ENCODE measurements around the gene RAB7A.

Gene RAB7A

DNA sequence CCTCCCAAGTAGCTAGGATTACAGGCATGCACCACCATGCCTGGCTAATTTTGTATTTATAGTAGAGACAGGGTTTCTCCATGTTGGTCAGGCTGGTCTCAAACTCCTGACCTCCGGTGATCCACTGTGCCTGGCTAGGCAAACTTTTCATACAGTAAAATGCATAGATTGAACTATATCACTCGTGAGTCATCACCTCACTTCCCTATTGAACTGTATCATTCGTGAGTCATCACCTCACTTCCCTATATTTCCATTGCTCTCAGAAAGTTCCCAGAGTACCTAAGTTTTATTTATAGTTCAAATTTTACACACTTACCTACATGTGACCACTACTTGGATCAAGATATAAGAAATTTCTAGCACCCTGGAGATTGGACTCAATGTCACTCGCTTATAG is 79.8 kb downstream of the RAB7A start:
- Histone ChIP-seq H3K9ac (ENCODE audit: low read length) (no peak overlapping the region), H3K9me3 (ENCODE audit: control insufficient read depth, insufficient read depth, low read depth, low read length) (no peaks in the 10 kb centered on the region), H3K27me3 (ENCODE audit: control insufficient read depth, insufficient read depth, low read length) (no peaks in the 10 kb centered on the region), H3K4me3 (ENCODE audit: low read depth, low read length) (no peak overlapping the region), H3K4me1 (ENCODE audit: control insufficient read depth, insufficient read depth, low read length) (peaks cover 11% of the 10 kb centered on the region; the same call in 1 of the 2 replicates), H3K27ac (ENCODE audit: low read depth, low read length) (no peak overlapping the region), H3K36me3 (ENCODE audit: control insufficient read depth, insufficient read depth, low read length) (peaks cover 64% of the 10 kb centered on the region)

DNA sequence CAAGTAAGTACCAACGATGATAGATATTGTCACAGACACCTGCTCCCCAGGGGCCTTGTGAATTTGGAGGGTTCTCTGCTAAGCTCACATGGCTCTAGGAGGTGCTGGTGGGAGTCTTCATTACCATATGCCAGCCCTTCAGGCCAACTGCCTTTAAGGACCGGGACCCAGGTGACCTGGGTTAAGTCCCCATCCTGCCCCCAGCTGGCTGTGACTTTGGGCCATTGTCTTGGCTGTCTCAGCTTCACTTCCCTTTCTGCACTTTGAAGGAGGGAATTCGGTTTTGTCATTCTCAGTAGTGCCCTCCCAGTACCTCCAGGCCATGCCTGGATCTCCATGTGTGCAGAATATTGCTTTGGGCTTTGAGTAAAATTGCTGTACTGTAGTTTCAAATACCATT is 80.6 kb downstream of the RAB7A start:
- H3K36me3 ChIP-seq (ENCODE audit: control insufficient read depth, insufficient read depth, low read length), result peaks cover 64% of the 10 kb centered on the region

DNA sequence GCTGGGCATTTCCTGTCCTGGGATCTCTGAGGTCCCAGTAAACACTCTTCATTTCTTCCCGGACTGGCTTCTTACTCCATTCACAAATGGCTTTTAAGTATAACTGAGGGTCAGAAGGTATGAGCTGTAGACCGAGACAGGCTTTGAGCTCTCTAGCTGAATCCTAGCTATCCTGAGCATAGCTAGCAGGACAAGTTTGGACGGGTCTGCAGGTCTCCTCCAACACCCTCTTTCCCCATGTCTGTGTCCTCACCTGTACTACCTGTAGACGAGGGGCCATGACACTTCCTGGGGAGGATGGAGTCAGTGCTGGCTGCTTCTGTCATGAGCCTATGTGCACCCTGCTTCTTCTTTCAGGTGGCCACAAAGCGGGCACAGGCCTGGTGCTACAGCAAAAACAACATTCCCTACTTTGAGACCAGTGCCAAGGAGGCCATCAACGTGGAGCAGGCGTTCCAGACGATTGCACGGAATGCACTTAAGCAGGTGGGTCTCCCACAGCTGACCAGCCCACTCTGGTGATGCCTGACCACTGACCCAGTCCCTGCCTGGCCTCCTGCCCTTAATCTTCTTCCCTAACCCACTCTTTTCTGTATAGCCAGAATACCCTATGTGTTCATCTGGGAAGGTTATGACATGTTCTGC is 81.3 kb downstream of the RAB7A start:
- Histone ChIP-seq H3K27me3 (ENCODE audit: control insufficient read depth, insufficient read depth, low read length) (no peaks in the 10 kb centered on the region), H3K27ac (ENCODE audit: low read depth, low read length) (no peak overlapping the region), H3K4me3 (ENCODE audit: low read depth, low read length) (no peak overlapping the region), H3K9ac (ENCODE audit: low read length) (no peak overlapping the region), H3K36me3 (ENCODE audit: control insufficient read depth, insufficient read depth, low read length) (peaks cover 68% of the 10 kb centered on the region), H3K4me1 (ENCODE audit: control insufficient read depth, insufficient read depth, low read length) (peaks cover 11% of the 10 kb centered on the region; the same call in 1 of the 2 replicates), H3K9me3 (ENCODE audit: control insufficient read depth, insufficient read depth, low read depth, low read length) (no peaks in the 10 kb centered on the region)

More for the DNA sequence above, 80.6 kb downstream of the RAB7A start:
- H3K9me3 ChIP-seq (ENCODE audit: control insufficient read depth, insufficient read depth, low read depth, low read length), result no peaks in the 10 kb centered on the region
- no peaks in the 10 kb centered on the region for H3K27me3 ChIP-seq (ENCODE audit: control insufficient read depth, insufficient read depth, low read length)
- no peak overlapping the region for H3K4me3 ChIP-seq (ENCODE audit: low read depth, low read length)
- peaks cover 11% of the 10 kb centered on the region; the same call in 1 of the 2 replicates for H3K4me1 ChIP-seq (ENCODE audit: control insufficient read depth, insufficient read depth, low read length)
- H3K27ac ChIP-seq (ENCODE audit: low read depth, low read length), result no peak overlapping the region
- H3K9ac ChIP-seq (ENCODE audit: low read length), result no peak overlapping the region

DNA sequence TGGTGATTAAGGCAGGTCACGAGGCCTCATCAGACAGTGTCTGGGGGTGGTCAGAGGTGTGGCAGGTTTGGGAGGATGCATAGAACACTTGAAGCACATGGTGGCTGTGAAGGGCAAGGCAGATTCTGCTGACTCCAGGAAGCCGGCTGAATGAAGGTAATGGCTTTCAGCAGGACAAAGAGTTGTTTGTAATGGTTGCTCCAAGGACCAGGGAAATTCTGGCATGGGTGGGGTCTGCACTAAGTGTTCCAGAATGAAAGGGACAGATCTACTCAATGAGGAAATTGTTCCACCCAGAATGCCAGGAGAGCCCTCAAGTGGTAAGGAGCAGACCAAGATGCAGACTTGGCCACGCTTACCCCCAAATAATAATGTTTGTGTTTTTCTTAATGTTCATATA is 82.7 kb downstream of the RAB7A start:
- no peaks in the 10 kb centered on the region for H3K27me3 ChIP-seq (ENCODE audit: control insufficient read depth, insufficient read depth, low read length)
- H3K9ac ChIP-seq (ENCODE audit: low read length), result no peak overlapping the region
- no peaks in the 10 kb centered on the region for H3K9me3 ChIP-seq (ENCODE audit: control insufficient read depth, insufficient read depth, low read depth, low read length)
- H3K27ac ChIP-seq (ENCODE audit: low read depth, low read length), result no peak overlapping the region
- H3K4me1 ChIP-seq (ENCODE audit: control insufficient read depth, insufficient read depth, low read length), result peaks cover 6% of the 10 kb centered on the region; the same call in 1 of the 2 replicates
- H3K36me3 ChIP-seq (ENCODE audit: control insufficient read depth, insufficient read depth, low read length), result peaks cover 82% of the 10 kb centered on the region
- H3K4me3 ChIP-seq (ENCODE audit: low read depth, low read length), result no peak overlapping the region

DNA sequence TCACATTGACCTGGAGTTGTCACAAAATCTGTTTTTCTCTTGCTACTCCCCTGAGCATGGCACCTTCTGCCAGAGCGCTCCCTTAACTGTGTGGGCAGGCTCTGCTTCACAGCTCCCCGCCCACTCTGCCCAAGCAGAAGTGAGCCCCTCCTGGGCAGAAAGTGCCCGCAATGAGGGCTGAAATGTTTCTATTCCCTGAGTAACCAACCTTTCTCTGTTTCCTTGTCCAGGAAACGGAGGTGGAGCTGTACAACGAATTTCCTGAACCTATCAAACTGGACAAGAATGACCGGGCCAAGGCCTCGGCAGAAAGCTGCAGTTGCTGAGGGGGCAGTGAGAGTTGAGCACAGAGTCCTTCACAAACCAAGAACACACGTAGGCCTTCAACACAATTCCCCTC is 87.1 kb downstream of the RAB7A start:
- Histone ChIP-seq H3K9ac (ENCODE audit: low read length) (no peak overlapping the region), H3K27me3 (ENCODE audit: control insufficient read depth, insufficient read depth, low read length) (no peaks in the 10 kb centered on the region), H3K4me1 (ENCODE audit: control insufficient read depth, insufficient read depth, low read length) (no peaks in the 10 kb centered on the region), H3K4me3 (ENCODE audit: low read depth, low read length) (no peak overlapping the region), H3K36me3 (ENCODE audit: control insufficient read depth, insufficient read depth, low read length) (peaks cover 89% of the 10 kb centered on the region), H3K27ac (ENCODE audit: low read depth, low read length) (no peak overlapping the region), H3K9me3 (ENCODE audit: control insufficient read depth, insufficient read depth, low read depth, low read length) (no peaks in the 10 kb centered on the region)

DNA sequence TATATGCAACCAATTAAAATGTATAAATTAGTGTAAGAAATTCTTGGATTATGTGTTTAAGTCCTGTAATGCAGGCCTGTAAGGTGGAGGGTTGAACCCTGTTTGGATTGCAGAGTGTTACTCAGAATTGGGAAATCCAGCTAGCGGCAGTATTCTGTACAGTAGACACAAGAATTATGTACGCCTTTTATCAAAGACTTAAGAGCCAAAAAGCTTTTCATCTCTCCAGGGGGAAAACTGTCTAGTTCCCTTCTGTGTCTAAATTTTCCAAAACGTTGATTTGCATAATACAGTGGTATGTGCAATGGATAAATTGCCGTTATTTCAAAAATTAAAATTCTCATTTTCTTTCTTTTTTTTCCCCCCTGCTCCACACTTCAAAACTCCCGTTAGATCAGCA is 88.1 kb downstream of the RAB7A start:
- H3K9ac ChIP-seq (ENCODE audit: low read length), result no peak overlapping the region
- H3K9me3 ChIP-seq (ENCODE audit: control insufficient read depth, insufficient read depth, low read depth, low read length), result no peaks in the 10 kb centered on the region
- peaks cover 90% of the 10 kb centered on the region for H3K36me3 ChIP-seq (ENCODE audit: control insufficient read depth, insufficient read depth, low read length)
- H3K27me3 ChIP-seq (ENCODE audit: control insufficient read depth, insufficient read depth, low read length), result no peaks in the 10 kb centered on the region
- no peak overlapping the region for H3K4me3 ChIP-seq (ENCODE audit: low read depth, low read length)
- H3K27ac ChIP-seq (ENCODE audit: low read depth, low read length), result no peak overlapping the region
- no peaks in the 10 kb centered on the region for H3K4me1 ChIP-seq (ENCODE audit: control insufficient read depth, insufficient read depth, low read length)

DNA sequence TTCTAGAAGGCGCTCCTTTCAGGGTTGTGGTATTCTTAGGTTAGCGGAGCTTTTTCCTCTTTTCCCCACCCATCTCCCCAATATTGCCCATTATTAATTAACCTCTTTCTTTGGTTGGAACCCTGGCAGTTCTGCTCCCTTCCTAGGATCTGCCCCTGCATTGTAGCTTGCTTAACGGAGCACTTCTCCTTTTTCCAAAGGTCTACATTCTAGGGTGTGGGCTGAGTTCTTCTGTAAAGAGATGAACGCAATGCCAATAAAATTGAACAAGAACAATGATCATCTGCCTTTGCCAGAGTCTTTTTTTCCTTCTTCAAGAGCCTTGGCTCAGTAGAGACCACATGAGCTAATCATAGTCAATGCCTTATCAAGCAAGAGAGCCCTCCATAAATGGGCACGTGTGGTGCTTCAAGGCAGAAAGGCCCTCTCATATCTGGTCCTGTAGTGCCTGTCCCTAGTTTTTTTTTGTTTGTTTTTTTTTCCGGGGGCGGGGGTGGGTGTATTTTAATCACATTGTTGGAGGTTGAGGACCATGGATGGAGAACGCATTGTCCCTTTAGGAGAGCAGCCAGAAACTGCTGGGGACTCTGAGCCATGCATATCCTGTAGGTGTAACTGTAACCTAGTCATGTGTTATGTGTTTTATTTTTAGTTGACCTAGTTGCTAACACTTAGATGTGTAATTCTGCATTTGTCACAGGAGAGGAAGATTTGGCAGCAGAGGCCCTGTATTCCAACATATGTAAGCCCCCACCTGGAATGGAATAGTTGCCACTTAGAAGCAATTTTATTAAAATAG is 88.7 kb downstream of the RAB7A start:
- Histone ChIP-seq H3K27ac (ENCODE audit: low read depth, low read length) (no peak overlapping the region), H3K27me3 (ENCODE audit: control insufficient read depth, insufficient read depth, low read length) (no peaks in the 10 kb centered on the region), H3K9me3 (ENCODE audit: control insufficient read depth, insufficient read depth, low read depth, low read length) (no peaks in the 10 kb centered on the region), H3K4me1 (ENCODE audit: control insufficient read depth, insufficient read depth, low read length) (no peaks in the 10 kb centered on the region), H3K9ac (ENCODE audit: low read length) (no peak overlapping the region), H3K36me3 (ENCODE audit: control insufficient read depth, insufficient read depth, low read length) (peaks cover 87% of the 10 kb centered on the region), H3K4me3 (ENCODE audit: low read depth, low read length) (no peak overlapping the region)

DNA sequence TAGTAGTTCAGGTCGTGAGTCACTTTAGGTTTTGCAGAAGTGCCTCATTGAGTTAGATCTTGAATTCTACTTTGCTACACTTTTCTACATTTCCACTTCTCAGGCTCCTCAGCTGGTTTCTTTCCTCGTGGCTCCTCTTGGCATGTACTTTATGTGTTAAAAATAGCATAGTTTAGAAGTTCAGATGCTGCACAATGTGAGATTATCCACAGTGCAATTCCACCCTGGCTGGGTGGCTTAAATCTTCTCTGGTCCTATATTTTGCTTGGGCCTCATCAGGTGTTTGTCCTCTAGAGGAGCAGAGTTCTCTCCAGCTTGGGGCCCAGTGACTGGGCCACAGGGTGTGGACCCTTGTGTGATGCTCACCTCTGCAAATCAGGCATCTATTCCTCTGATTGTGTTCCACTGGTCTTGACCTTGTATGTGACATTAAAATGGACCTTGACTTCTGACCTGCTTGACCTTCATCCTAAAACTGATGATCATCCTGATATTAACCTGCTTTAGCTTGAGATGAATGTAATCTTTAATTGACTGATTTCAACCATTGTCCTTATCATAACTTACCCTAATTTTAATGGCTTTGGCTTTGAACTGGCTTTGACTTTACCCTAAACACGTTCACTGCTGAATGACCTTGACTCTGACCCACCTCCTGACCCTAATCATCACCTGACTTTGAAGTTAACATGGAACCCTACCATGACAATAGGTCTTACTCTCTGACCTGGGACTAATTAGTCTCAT is 89.5 kb downstream of the RAB7A start:
- Histone ChIP-seq H3K9me3 (ENCODE audit: control insufficient read depth, insufficient read depth, low read depth, low read length) (no peaks in the 10 kb centered on the region), H3K27me3 (ENCODE audit: control insufficient read depth, insufficient read depth, low read length) (no peaks in the 10 kb centered on the region), H3K4me1 (ENCODE audit: control insufficient read depth, insufficient read depth, low read length) (no peaks in the 10 kb centered on the region), H3K9ac (ENCODE audit: low read length) (no peak overlapping the region), H3K4me3 (ENCODE audit: low read depth, low read length) (no peak overlapping the region), H3K27ac (ENCODE audit: low read depth, low read length) (no peak overlapping the region), H3K36me3 (ENCODE audit: control insufficient read depth, insufficient read depth, low read length) (peaks cover 89% of the 10 kb centered on the region)

DNA sequence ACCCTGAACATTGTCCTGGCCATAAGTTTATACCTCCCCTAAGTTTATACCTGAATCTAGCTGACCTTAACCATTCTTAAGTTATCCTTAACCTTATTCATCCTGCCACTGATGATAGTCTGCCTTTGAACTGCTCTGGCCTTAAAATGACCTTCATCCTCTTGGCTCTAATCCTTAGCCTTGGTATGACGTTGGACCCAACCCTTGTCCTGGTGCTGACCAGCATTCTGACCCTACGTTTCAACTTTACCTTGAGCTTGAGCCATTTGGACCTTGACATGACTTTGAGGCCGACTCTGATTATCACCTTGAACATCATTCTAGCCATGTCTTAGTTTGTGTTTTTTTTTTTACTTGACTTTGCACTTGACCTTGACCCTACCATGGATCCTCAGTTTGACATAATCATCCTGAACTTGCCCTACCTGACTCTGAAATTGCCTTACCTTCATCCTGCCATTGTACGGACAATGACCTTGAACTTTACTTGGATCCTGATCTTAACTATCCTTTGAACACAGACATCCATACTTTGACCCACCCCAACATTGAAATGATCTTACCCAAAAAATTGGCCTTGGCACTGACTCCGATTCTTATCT is 92.3 kb downstream of the RAB7A start:
- no peaks in the 10 kb centered on the region for H3K4me1 ChIP-seq (ENCODE audit: control insufficient read depth, insufficient read depth, low read length)

DNA sequence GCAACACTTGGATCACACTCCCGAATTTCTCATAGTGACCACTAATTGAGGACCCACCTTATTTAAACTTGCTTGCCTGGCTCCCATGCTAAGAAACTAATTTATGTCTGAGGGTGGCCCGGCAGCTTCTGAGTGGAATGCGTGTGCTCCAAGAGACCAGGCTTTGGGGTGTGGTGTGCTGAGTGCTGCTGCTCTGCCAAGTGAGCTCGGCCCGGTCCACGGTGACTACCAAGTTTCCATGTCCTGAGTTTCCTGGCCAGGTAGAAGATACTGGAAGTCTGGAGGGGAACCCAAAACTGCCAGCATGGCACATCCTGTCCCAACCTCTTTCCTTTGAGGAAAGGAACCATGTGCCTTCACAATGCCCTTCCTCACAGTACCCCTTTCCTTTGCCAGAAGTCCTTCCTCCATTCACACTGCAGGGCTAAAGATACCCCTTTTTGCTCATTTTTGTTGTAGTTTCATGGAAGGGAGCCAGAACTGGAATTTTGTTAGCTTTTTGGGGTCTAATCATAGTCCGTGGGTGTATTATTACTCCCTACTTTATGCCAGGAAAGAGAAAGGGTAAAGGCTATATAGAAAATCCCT is 94.4 kb downstream of the RAB7A start:
- Histone ChIP-seq H3K27ac (ENCODE audit: low read depth, low read length) (no peak overlapping the region), H3K4me1 (ENCODE audit: control insufficient read depth, insufficient read depth, low read length) (no peaks in the 10 kb centered on the region), H3K4me3 (ENCODE audit: low read depth, low read length) (no peak overlapping the region), H3K36me3 (ENCODE audit: control insufficient read depth, insufficient read depth, low read length) (peaks cover 43% of the 10 kb centered on the region), H3K27me3 (ENCODE audit: control insufficient read depth, insufficient read depth, low read length) (no peaks in the 10 kb centered on the region), H3K9ac (ENCODE audit: low read length) (no peak overlapping the region), H3K9me3 (ENCODE audit: control insufficient read depth, insufficient read depth, low read depth, low read length) (no peaks in the 10 kb centered on the region)

More for the DNA sequence above, 92.3 kb downstream of the RAB7A start:
- Histone ChIP-seq H3K36me3 (ENCODE audit: control insufficient read depth, insufficient read depth, low read length) (peaks cover 64% of the 10 kb centered on the region), H3K27ac (ENCODE audit: low read depth, low read length) (no peak overlapping the region), H3K9ac (ENCODE audit: low read length) (no peak overlapping the region), H3K27me3 (ENCODE audit: control insufficient read depth, insufficient read depth, low read length) (no peaks in the 10 kb centered on the region), H3K4me3 (ENCODE audit: low read depth, low read length) (no peak overlapping the region), H3K9me3 (ENCODE audit: control insufficient read depth, insufficient read depth, low read depth, low read length) (no peaks in the 10 kb centered on the region)
